Umbilical cord (tissue), 2 donors: ENCODE data around the gene MMP21. TPM values are rescaled to one million over a fixed set of nuclear protein-coding genes. Genes with fewer than 3 reads are reported as not detected.

Experiments used
- DNase-seq: peaks from one replicate; pipeline ENCODE4 v3.0.0-alpha.2; 2015; ENCODE audit warnings: low spot score
- total RNA-seq: library from RNA; depleted of rRNA; stranded (reverse); fragments of >200 nt; gene quantifications from one replicate; pipeline ENCODE4 v1.2.3, GENCODE V29; 2014; ENCODE audit warnings: low replicate concordance; ENCODE audit not compliant: insufficient read depth

The MMP21 gene
- total RNA-seq, 1 donor from 2014 or later, result not detected

GRCh38 chr10:125792342-125793300 is 17.0 kb upstream of the MMP21 start:
- no peak for DNase-seq

- DNase-seq, result no peak
Observed at GRCh38 chr10:125788156-125789034, 12.8 kb upstream of the MMP21 start.

GRCh38 chr10:125785791-125786190 is 10.2 kb upstream of the MMP21 start:
- no peak for DNase-seq

- DNase-seq, result peak; percentile 13
Observed at GRCh38 chr10:125783957-125784356, 8.3 kb upstream of the MMP21 start.

- no peak for DNase-seq
Observed at GRCh38 chr10:125783408-125783807, 7.8 kb upstream of the MMP21 start.

- no peak for DNase-seq
Observed at GRCh38 chr10:125782616-125783015, 7.0 kb upstream of the MMP21 start.

GRCh38 chr10:125782054-125782453 is 6.4 kb upstream of the MMP21 start:
- DNase-seq, result no peak

GRCh38 chr10:125781374-125781773 is 5.8 kb upstream of the MMP21 start:
- no peak for DNase-seq

- DNase-seq, result no peak
Observed at GRCh38 chr10:125779403-125780327, 4.0 kb upstream of the MMP21 start.

- no peak for DNase-seq
Observed at GRCh38 chr10:125778556-125778955, 2.9 kb upstream of the MMP21 start.

- no peak for DNase-seq
Observed at GRCh38 chr10:125777806-125778205, 2.2 kb upstream of the MMP21 start.

GRCh38 chr10:125774581-125775191 is 935 bp downstream of the MMP21 start:
- no peak for DNase-seq

- no peak for DNase-seq
Observed at GRCh38 chr10:125773687-125774543, 1.7 kb downstream of the MMP21 start.

- no peak for DNase-seq
Observed at GRCh38 chr10:125772864-125773180, 2.8 kb downstream of the MMP21 start.

- no peak for DNase-seq
Observed at GRCh38 chr10:125772112-125772863, 3.3 kb downstream of the MMP21 start.

- DNase-seq, result no peak
Observed at GRCh38 chr10:125770844-125771243, 4.8 kb downstream of the MMP21 start.

GRCh38 chr10:125769175-125769574 is 6.4 kb downstream of the MMP21 start:
- no peak for DNase-seq

GRCh38 chr10:125768219-125768855 is 7.3 kb downstream of the MMP21 start:
- peak; percentile 87 for DNase-seq

GRCh38 chr10:125766511-125766910 is 9.1 kb downstream of the MMP21 start:
- DNase-seq, result no peak
